Neuronal stem cell (in vitro differentiated cells): ENCODE results near the gene SLC6A6.

Experiments used
- DNase-seq: peaks from one replicate; pipeline ENCODE4 v3.0.0-alpha.2; 2013; ENCODE audit warnings: low spot score
- H2AFZ ChIP-seq: one replicate; pipeline ENCODE4 v1.6.1; 2013; ENCODE audit warnings: mild to moderate bottlenecking, low read length, inconsistent platforms
- H2AK5ac ChIP-seq: 2 replicates; pipeline ENCODE4 v1.6.1; 2013; ENCODE audit warnings: low read depth, mild to moderate bottlenecking, inconsistent platforms, low read length, moderate library complexity, mixed read lengths
- H2BK120ac ChIP-seq: 2 replicates; pipeline ENCODE4 v1.6.1; 2013; ENCODE audit warnings: low read depth, mild to moderate bottlenecking, inconsistent platforms, low read length, moderate library complexity, mixed read lengths
- H2BK12ac ChIP-seq: one replicate; pipeline ENCODE4 v1.6.1; 2013; ENCODE audit warnings: low read length, inconsistent platforms
- H2BK15ac ChIP-seq: 2 replicates; pipeline ENCODE4 v1.6.1; 2013; ENCODE audit warnings: mild to moderate bottlenecking, low read length, inconsistent platforms, mixed read lengths
- H2BK5ac ChIP-seq: one replicate; pipeline ENCODE4 v1.6.1; 2013; ENCODE audit warnings: inconsistent platforms, mild to moderate bottlenecking, low read length, moderate library complexity
- H3K14ac ChIP-seq: one replicate; pipeline ENCODE4 v1.6.1; 2013; ENCODE audit warnings: low read length, inconsistent platforms
- H3K18ac ChIP-seq: 2 replicates; pipeline ENCODE4 v1.6.1; 2013; ENCODE audit warnings: low read length, inconsistent platforms
- H3K23ac ChIP-seq: 2 replicates; pipeline ENCODE4 v1.6.1; 2013; ENCODE audit warnings: low read depth, mild to moderate bottlenecking, mixed read lengths, low read length, inconsistent platforms; ENCODE audit not compliant: poor library complexity
- H3K27ac ChIP-seq: replicated peaks from 3 replicates; pipeline ENCODE4 v1.5.1; 2013; ENCODE audit warnings: low read length, inconsistent platforms
- H3K27me3 ChIP-seq, 3 experiments: 2 replicates each; pipeline ENCODE4 v1.6.1; 2013; ENCODE audit warnings: low read length in 3 of 3, mild to moderate bottlenecking in 2 of 3, inconsistent platforms in 1 of 3, low read depth in 1 of 3, mixed read lengths in 1 of 3, moderate library complexity in 1 of 3; ENCODE audit not compliant: control insufficient read depth in 3 of 3, insufficient read depth in 3 of 3
- H3K36me3 ChIP-seq, 2 donors: replicated peaks in 1 of 2; 2 replicates each; pipeline ENCODE4 v1.6.1; 2013; ENCODE audit warnings: low read length in 2 of 2; ENCODE audit not compliant: control insufficient read depth in 2 of 2, insufficient read depth in 2 of 2
- H3K4ac ChIP-seq: 2 replicates; pipeline ENCODE4 v1.6.1; 2013; ENCODE audit warnings: inconsistent platforms, mild to moderate bottlenecking, low read length, moderate library complexity
- H3K4me1 ChIP-seq, 2 donors: 1 replicate in 1 of 2; 2 replicates in 1 of 2; pipeline ENCODE4 v1.6.1; 2013; ENCODE audit warnings: low read length in 2 of 2, low read depth in 1 of 2; ENCODE audit not compliant: control insufficient read depth in 2 of 2, insufficient read depth in 1 of 2
- H3K4me2 ChIP-seq: one replicate; pipeline ENCODE4 v1.6.1; 2013; ENCODE audit warnings: mild to moderate bottlenecking, low read length, inconsistent platforms; ENCODE audit not compliant: insufficient read depth, poor library complexity, severe bottlenecking
- H3K4me3 ChIP-seq, 2 donors: 2 replicates each; pipeline ENCODE4 v1.5.1; 2013; ENCODE audit warnings: low read length in 2 of 2, mild to moderate bottlenecking in 2 of 2, inconsistent platforms in 1 of 2, moderate library complexity in 1 of 2
- H3K79me1 ChIP-seq: one replicate; pipeline ENCODE4 v1.6.1; 2013; ENCODE audit warnings: low read depth, mild to moderate bottlenecking, inconsistent platforms, low read length, moderate library complexity
- H3K9ac ChIP-seq: one replicate; pipeline ENCODE4 v1.6.1; 2013; ENCODE audit warnings: mild to moderate bottlenecking, low read depth, low read length, inconsistent platforms; ENCODE audit not compliant: poor library complexity
- H3K9me3 ChIP-seq, 2 donors: replicated peaks in 1 of 2; 2 replicates each; pipeline versions ENCODE3 to v1.6.1; 2013; ENCODE audit warnings: low read length in 2 of 2, mild to moderate bottlenecking in 2 of 2, inconsistent platforms in 1 of 2, low read depth in 1 of 2, mixed read lengths in 1 of 2, moderate library complexity in 1 of 2; ENCODE audit not compliant: control insufficient read depth in 2 of 2, insufficient read depth in 1 of 2
- H4K8ac ChIP-seq: one replicate; pipeline ENCODE4 v1.6.1; 2013; ENCODE audit warnings: low read depth, mild to moderate bottlenecking, inconsistent platforms, low read length, moderate library complexity
- H4K91ac ChIP-seq: one replicate; pipeline ENCODE4 v1.6.1; 2013; ENCODE audit warnings: low read length, low read depth, mild to moderate bottlenecking, inconsistent platforms; ENCODE audit not compliant: poor library complexity
- WGBS, 2 donors: extraction: QIAGEN DNeasy Blood & Tissue Kit; methylation state at CpG; one replicate each; pipeline ENCODE4 v1.1.7; 2013; ENCODE audit warnings: missing lambda C conversion rate in 2 of 2, mixed read lengths in 1 of 2; ENCODE audit not compliant: insufficient read length in 2 of 2, insufficient replicate concordance in 1 of 2; ENCODE audit errors: extremely low coverage in 2 of 2; 5-methylcytosine and 5-hydroxymethylcytosine counted together

Gene SLC6A6

DNA sequence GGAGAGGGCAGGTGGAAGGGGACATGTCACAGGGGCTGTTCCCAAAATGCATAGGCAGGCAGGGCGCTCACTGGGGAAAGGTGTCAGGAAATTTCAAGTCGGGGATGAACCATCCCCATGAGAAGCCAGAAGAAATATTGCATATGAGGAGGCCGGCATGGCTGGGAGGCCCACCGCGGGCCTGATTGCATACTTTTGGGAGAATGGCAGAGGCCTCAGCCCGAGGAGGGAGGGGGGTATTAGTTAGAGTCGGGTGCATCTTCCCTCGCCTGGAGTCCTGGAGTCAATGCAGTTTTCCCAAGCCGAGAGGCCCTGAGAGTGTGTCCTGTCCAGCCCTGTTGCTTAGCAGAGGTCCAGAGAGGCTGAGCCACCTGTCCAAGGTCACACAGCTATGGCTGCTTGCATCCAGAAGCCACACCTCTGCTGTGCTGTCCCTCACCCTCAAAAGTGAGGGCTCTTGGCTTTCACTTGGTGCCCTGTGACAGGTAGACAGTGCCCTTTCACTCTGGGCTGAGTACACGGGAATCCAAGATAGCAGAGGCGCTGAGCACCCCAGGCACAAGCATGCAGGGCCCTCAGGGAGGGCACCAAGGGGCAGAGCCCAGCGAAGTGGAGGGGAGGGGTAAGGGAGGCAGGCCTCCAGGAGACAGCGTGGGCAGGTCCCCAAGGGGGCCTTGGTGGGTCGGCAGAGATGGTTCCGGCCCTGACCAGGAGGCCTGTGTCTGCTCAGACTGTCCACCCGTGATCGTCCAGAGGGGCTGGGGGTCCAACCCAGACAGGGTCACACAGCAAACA lies 89.2 kb downstream of the SLC6A6 start:
- no peaks in the 10 kb centered on the region for H3K9me3 ChIP-seq
- H3K27me3 ChIP-seq: peaks cover 0 to 2% (median 0%) of the 10 kb centered on the region in 3 experiments
- H4K8ac ChIP-seq: no peak overlapping the region
- peak overlapping the region; percentile 38 for H3K9ac ChIP-seq
- no peak overlapping the region for H3K4ac ChIP-seq
- H3K18ac ChIP-seq: no peak overlapping the region
- H2BK5ac ChIP-seq: no peak overlapping the region
- no peak overlapping the region for H3K4me2 ChIP-seq
- H2BK12ac ChIP-seq: no peak overlapping the region
- H2AK5ac ChIP-seq: peak overlapping the region; percentile 68
- no peak overlapping the region for H3K14ac ChIP-seq
- H2BK120ac ChIP-seq: peak overlapping the region; percentile 88
- H2AFZ ChIP-seq: no peak overlapping the region
- WGBS, 2 donors: no CpG with 5 or more reads among the region's 17 CpGs
- H3K4me3 ChIP-seq: peak overlapping the region in 1 of 2 donors; percentile 19
- H3K4me1 ChIP-seq: peaks cover 3% of the 10 kb centered on the region in 2 donors
- no peak for DNase-seq
- no peak overlapping the region for H3K27ac ChIP-seq
- H3K36me3 ChIP-seq: peaks cover 0 to 17% of the 10 kb centered on the region in 2 donors
- peak overlapping the region; percentile 10 for H3K23ac ChIP-seq
- no peak overlapping the region for H2BK15ac ChIP-seq
- no peaks in the 10 kb centered on the region for H3K79me1 ChIP-seq
- H4K91ac ChIP-seq: no peak overlapping the region

DNA sequence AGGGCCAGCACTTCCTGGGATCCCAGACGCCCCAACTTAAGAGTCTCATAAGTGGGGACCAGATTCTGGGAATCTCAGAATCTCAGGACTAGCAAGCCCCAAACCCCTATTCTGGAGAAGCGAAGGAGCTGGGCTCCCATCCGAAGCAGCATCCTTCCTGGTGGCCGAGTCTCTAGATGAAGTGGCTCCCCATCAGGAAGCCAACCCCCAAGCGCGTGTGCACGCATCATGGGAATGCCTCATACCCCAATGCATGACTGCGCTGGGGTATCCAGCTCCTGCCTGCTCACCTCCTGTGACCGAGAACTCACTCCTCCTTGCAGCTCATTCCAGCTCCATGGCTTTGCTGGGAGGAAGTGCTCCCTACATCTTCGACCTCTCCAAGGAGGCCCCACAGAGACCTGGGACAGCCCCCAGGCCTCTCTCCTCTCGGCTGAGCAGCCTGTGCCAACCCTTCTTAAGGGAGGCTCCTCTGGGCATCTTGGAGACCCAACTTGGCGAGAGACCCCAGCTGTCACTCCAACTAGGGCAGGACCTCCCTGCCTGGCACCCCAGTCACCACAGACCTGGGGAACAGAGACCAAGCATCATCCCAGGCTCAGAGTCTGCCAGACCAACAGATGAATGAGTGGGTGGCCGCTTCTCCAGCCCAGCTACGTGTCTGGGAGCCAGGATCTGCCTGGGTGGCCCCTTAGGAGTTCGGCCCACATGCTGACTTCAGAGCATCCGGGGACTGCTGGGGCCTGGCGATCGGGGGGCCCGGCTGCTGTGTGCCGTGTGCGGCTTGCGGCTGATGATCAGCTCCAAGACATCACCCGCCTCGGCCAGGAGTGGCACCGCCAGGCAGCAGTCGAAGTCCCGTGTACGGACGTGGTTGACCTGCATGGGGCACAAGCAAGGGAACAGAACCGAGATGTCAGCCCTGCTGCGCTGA lies 90.8 kb downstream of the SLC6A6 start:
- no peak for DNase-seq
- no peaks in the 10 kb centered on the region for H3K9me3 ChIP-seq
- no CpG with 5 or more reads among the region's 31 CpGs for WGBS, 2 donors
- no peak overlapping the region for H2BK120ac ChIP-seq
- H3K27me3 ChIP-seq: peaks cover 0 to 2% (median 0%) of the 10 kb centered on the region in 3 experiments
- peak overlapping the region; percentile 45 for H3K9ac ChIP-seq
- H3K4ac ChIP-seq: no peak overlapping the region
- H3K23ac ChIP-seq: no peak overlapping the region
- no peak overlapping the region for H2BK12ac ChIP-seq
- no peaks in the 10 kb centered on the region for H3K79me1 ChIP-seq
- H4K8ac ChIP-seq: no peak overlapping the region
- H2AK5ac ChIP-seq: no peak overlapping the region
- H2AFZ ChIP-seq: no peak overlapping the region
- H2BK15ac ChIP-seq: no peak overlapping the region
- H3K18ac ChIP-seq: peak overlapping the region; percentile 19
- no peak overlapping the region for H3K4me2 ChIP-seq
- peaks cover 0 to 7% of the 10 kb centered on the region in 2 donors for H3K36me3 ChIP-seq
- H3K27ac ChIP-seq: no peak overlapping the region
- H3K14ac ChIP-seq: no peak overlapping the region
- peak overlapping the region; percentile 63 for H2BK5ac ChIP-seq
- H3K4me3 ChIP-seq: peak overlapping the region in 1 of 2 donors; percentile 30
- H4K91ac ChIP-seq: peak overlapping the region; percentile 46
- peaks cover 3% of the 10 kb centered on the region in 2 donors for H3K4me1 ChIP-seq

DNA sequence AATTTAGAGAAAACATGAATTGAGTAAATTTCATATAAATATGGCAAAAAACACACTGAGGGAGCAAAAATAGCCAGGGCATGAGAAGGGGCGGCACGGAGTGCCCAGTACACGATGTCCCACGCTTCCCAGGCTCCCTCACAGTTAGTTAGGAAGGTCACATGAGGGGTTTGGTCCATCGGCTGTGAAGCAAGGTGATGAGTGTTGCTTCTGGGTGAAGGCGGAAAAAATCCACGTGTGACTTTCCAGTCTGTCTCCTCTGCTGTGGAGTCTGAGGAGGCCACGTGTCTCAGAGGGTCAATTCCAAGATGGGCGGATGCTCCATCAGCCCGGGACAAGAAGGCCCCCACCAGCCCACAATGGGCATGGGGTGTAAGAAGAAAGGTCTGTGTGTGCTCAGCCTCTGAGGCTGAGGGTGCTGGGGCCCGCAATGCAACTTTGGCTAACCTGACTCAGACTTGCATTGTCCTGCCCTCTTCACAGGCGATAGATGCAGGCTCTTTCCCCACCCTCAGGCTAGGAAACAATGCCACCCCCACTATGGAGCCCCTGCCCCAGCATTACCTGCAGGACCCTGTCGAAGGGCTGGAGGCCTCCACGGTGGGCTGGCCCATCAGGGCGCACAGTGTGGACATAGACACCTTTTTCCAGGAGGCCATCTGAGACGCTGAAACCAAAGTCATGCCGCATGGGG lies 92.0 kb downstream of the SLC6A6 start:
- no peak for DNase-seq
- Histone ChIP-seq H3K18ac (peak overlapping the region; percentile 61), H2BK5ac (peak overlapping the region; percentile 16), H3K9ac (peak overlapping the region; percentile 57), H3K27ac (no peak overlapping the region), H2AK5ac (peak overlapping the region; percentile 87), H3K36me3 (peaks cover 0 to 5% of the 10 kb centered on the region in 2 donors), H2AFZ (no peak overlapping the region), H3K4me2 (no peak overlapping the region), H3K14ac (peak overlapping the region; percentile 67), H3K4me3 (no peak overlapping the region), H2BK120ac (no peak overlapping the region), H3K4me1 (peaks cover 0 to 3% of the 10 kb centered on the region in 2 donors), H2BK15ac (no peak overlapping the region), H3K23ac (peak overlapping the region; percentile 8), H4K91ac (no peak overlapping the region), H3K27me3 (peaks cover 0 to 2% (median 0%) of the 10 kb centered on the region in 3 experiments), H2BK12ac (peak overlapping the region; percentile 23), H3K79me1 (no peaks in the 10 kb centered on the region), H4K8ac (no peak overlapping the region), H3K9me3 (no peaks in the 10 kb centered on the region), H3K4ac (no peak overlapping the region)
- no CpG with 5 or more reads among the region's 17 CpGs for WGBS, 2 donors
